Gastrocnemius medialis (tissue), 4 donors: ENCODE data around the gene RPS6KB1. TPM values are rescaled to one million over a fixed set of nuclear protein-coding genes. Genes with fewer than 3 reads are reported as not detected.
"Not testable (repeated sequence)": the region's sequence is repeated elsewhere in the genome, so short reads cannot be mapped to it uniquely, and the experiment has no call there.

ENCODE experiments used
- ATAC-seq, 2 donors: fragments of 150-250 bp; one replicate each; pipeline ENCODE4 v1.9.1; 2016
- DNase-seq, 2 donors: peaks; one replicate each; pipeline ENCODE4 v3.0.0-alpha.2; 2019
- H3K27ac ChIP-seq, 4 donors: fragments of 200-600 bp; sonication (generic); 1 replicate in 1 of 4; 2 replicates in 3 of 4; pipeline ENCODE4 v1.5.1; 2016 to 2018; ENCODE audit warnings: mild to moderate bottlenecking in 2 of 4, moderate library complexity in 1 of 4
- H3K27me3 ChIP-seq, 3 donors: fragments of 200-600 bp; sonication (generic) in 2 of 3; 1 replicate in 1 of 3; 2 replicates in 2 of 3; pipeline versions ENCODE4 v1.5.1 to v1.6.0; 2016 to 2019; ENCODE audit warnings: mild to moderate bottlenecking in 1 of 3, moderate library complexity in 1 of 3
- H3K36me3 ChIP-seq, 2 donors: fragments of 200-600 bp; sonication (generic) in 1 of 2; one replicate each; pipeline ENCODE4 v1.5.1; 2017 to 2018
- H3K4me1 ChIP-seq, 2 donors: fragments of 200-600 bp; sonication (generic) in 1 of 2; one replicate each; pipeline ENCODE4 v1.5.1; 2016 to 2017; ENCODE audit warnings: mild to moderate bottlenecking in 2 of 2
- H3K4me3 ChIP-seq, 4 donors: fragments of 200-600 bp; sonication (generic) in 3 of 4; 1 replicate in 1 of 4; 2 replicates in 3 of 4; pipeline ENCODE4 v1.5.1; 2016 to 2019; ENCODE audit warnings: mild to moderate bottlenecking in 2 of 4
- H3K9me3 ChIP-seq, 3 donors: fragments of 200-600 bp; sonication (generic) in 2 of 3; 1 replicate in 1 of 3; 2 replicates in 2 of 3; pipeline ENCODE4 v1.5.1; 2016 to 2019
- CTCF ChIP-seq, 5 experiments: fragments of 450-650 bp in 3 of 5; fragments of 200-600 bp in 2 of 5; sonication (generic) in 2 of 5; IDR thresholded peaks in 4 of 5; conservative IDR thresholded peaks in 1 of 5; 1 replicate in 4 of 5; 2 replicates in 1 of 5; pipeline ENCODE4 v1.5.1; 2016 to 2019; ENCODE audit warnings: antibody characterized with exemption in 5 of 5, mild to moderate bottlenecking in 3 of 5, moderate library complexity in 3 of 5
- POLR2A ChIP-seq, 2 donors: fragments of 450-650 bp; IDR thresholded peaks; one replicate each; pipeline ENCODE4 v1.6.1; 2017; ENCODE audit warnings: antibody characterized with exemption in 2 of 2, mild to moderate bottlenecking in 2 of 2, moderate library complexity in 2 of 2
- in situ Hi-C, 4 donors: fragments of 200-750 bp; cut with MboI; loops; one replicate each; pipeline versions ENCODE4 v1.15.0 to v1.8.0; 2017; ENCODE audit warnings: low sequenced_read_pairs in 4 of 4
- intact Hi-C: fragments of 100-400 bp; cut with DNase I; formaldehyde crosslinking; loops from one replicate; pipeline ENCODE4 v1.15.1; 2023; ENCODE audit warnings: low total_unique reads
- total RNA-seq, 4 donors: library from RNA; depleted of rRNA; stranded (reverse); fragments of >200 nt; gene quantifications; one replicate each; pipeline versions ENCODE4 v1.1.0 to v1.2.3, GENCODE V29; 2016

Gene RPS6KB1
- total RNA-seq, 4 donors from 2014 or later: 38.4 to 58.4 (median 41.6) TPM

GRCh38 chr17:59941131-59941530, 48.2 kb downstream of the RPS6KB1 start:
- intact Hi-C loops: no loop called here
- in situ Hi-C loops: no loop called here
- TF ChIP-seq POLR2A (IDR thresholded peaks at IDR 0.05) (no peak), CTCF (IDR thresholded peaks at IDR 0.05 in 4 of 5, conservative IDR thresholded peaks at IDR 0.05 in 1 of 5) (no peak)
- ATAC-seq (no peak), DNase-seq (no peak)
- H3K27me3 ChIP-seq: no peaks in the 10 kb centered on the region
- no peaks in the 10 kb centered on the region for H3K4me1 ChIP-seq
- H3K36me3 ChIP-seq: peaks cover 0 to 71% of the 10 kb centered on the region in 2 donors
- H3K4me3 ChIP-seq: no peak overlapping the region
- no peaks in the 10 kb centered on the region for H3K9me3 ChIP-seq
- no peak overlapping the region for H3K27ac ChIP-seq

GRCh38 chr17:59946433-59946832, 53.5 kb downstream of the RPS6KB1 start:
- H3K27me3 ChIP-seq, intact Hi-C loops, in situ Hi-C loops, H3K4me1 ChIP-seq, H3K27ac ChIP-seq, H3K9me3 ChIP-seq, ATAC-seq, DNase-seq, H3K4me3 ChIP-seq: not testable (repeated sequence)
- H3K36me3 ChIP-seq: peaks cover 0 to 63% of the 10 kb centered on the region in 2 donors

GRCh38 chr17:59947310-59947709, 54.4 kb downstream of the RPS6KB1 start:
- H3K36me3 ChIP-seq: peaks cover 0 to 54% of the 10 kb centered on the region in 2 donors
- H3K27ac ChIP-seq, H3K4me1 ChIP-seq, H3K4me3 ChIP-seq, intact Hi-C loops, in situ Hi-C loops, H3K9me3 ChIP-seq, H3K27me3 ChIP-seq, DNase-seq, ATAC-seq: not testable (repeated sequence)

- intact Hi-C loops (no loop called here), in situ Hi-C loops (no loop called here)
- TF ChIP-seq CTCF (IDR thresholded peaks at IDR 0.05 in 4 of 5, conservative IDR thresholded peaks at IDR 0.05 in 1 of 5) (no peak), POLR2A (IDR thresholded peaks at IDR 0.05) (no peak)
- no peak overlapping the region for H3K4me3 ChIP-seq
- H3K36me3 ChIP-seq: peaks cover 0 to 47% of the 10 kb centered on the region in 2 donors
- no peaks in the 10 kb centered on the region for H3K9me3 ChIP-seq
- no peak overlapping the region for H3K27ac ChIP-seq
- DNase-seq: no peak
- no peaks in the 10 kb centered on the region for H3K4me1 ChIP-seq
- H3K27me3 ChIP-seq: no peaks in the 10 kb centered on the region
- no peak for ATAC-seq
Observed at GRCh38 chr17:59950049-59950448, 57.1 kb downstream of the RPS6KB1 start.

GRCh38 chr17:59954856-59955255, 61.9 kb downstream of the RPS6KB1 start:
- in situ Hi-C loops (no loop called here), intact Hi-C loops (no loop called here)
- H3K9me3 ChIP-seq: no peaks in the 10 kb centered on the region
- TF ChIP-seq POLR2A (IDR thresholded peaks at IDR 0.05) (no peak), CTCF (IDR thresholded peaks at IDR 0.05 in 4 of 5, conservative IDR thresholded peaks at IDR 0.05 in 1 of 5) (no peak)
- H3K27me3 ChIP-seq: no peaks in the 10 kb centered on the region
- no peak overlapping the region for H3K27ac ChIP-seq
- no peaks in the 10 kb centered on the region for H3K4me1 ChIP-seq
- DNase-seq (no peak), ATAC-seq (no peak)
- peaks cover 0 to 50% of the 10 kb centered on the region in 2 donors for H3K36me3 ChIP-seq
- no peak overlapping the region for H3K4me3 ChIP-seq

- DNase-seq, intact Hi-C loops, H3K27me3 ChIP-seq, H3K27ac ChIP-seq, H3K4me3 ChIP-seq, in situ Hi-C loops, H3K9me3 ChIP-seq, ATAC-seq: not testable (repeated sequence)
- Histone ChIP-seq H3K36me3 (peaks cover 0 to 35% of the 10 kb centered on the region in 2 donors), H3K4me1 (peaks cover 15 to 17% of the 10 kb centered on the region in 2 donors)
Observed at GRCh38 chr17:59959574-59959973, 66.7 kb downstream of the RPS6KB1 start.
